HG03378 (cell line): ENCODE results near the gene CEP63.

Experiments
- ATAC-seq: cut with Tn5 transposase; IDR thresholded peaks from one replicate; pipeline ENCODE4 v1.9.1; 2021; ENCODE audit warnings: mild to moderate bottlenecking, moderate library complexity; ENCODE audit not compliant: unreplicated experiment

CEP63 gene

GRCh38 chr3:134606033-134607025, 120.5 kb downstream of the CEP63 start:
- no peak for ATAC-seq

GRCh38 chr3:134607054-134608022, 121.5 kb downstream of the CEP63 start:
- no peak for ATAC-seq

GRCh38 chr3:134608023-134608770, 122.3 kb downstream of the CEP63 start:
- no peak for ATAC-seq

- ATAC-seq: no peak
Observed at GRCh38 chr3:134608771-134609435, 123.0 kb downstream of the CEP63 start.

- ATAC-seq: no peak
Observed at GRCh38 chr3:134609821-134610431, 124.1 kb downstream of the CEP63 start.

- ATAC-seq: no peak
Observed at GRCh38 chr3:134610432-134611385, 124.9 kb downstream of the CEP63 start.

GRCh38 chr3:134611516-134611915, 125.7 kb downstream of the CEP63 start:
- ATAC-seq: no peak

- ATAC-seq: no peak
Observed at GRCh38 chr3:134613006-134613520, 127.2 kb downstream of the CEP63 start.

GRCh38 chr3:134614955-134615354, 129.1 kb downstream of the CEP63 start:
- no peak for ATAC-seq

GRCh38 chr3:134615743-134616142, 129.9 kb downstream of the CEP63 start:
- ATAC-seq: no peak

GRCh38 chr3:134617608-134618477, 132.0 kb downstream of the CEP63 start:
- no peak for ATAC-seq

- ATAC-seq: no peak
Observed at GRCh38 chr3:134618478-134619300, 132.8 kb downstream of the CEP63 start.

- ATAC-seq: no peak
Observed at GRCh38 chr3:134619301-134619615, 133.4 kb downstream of the CEP63 start.

GRCh38 chr3:134619884-134620445, 134.1 kb downstream of the CEP63 start:
- no peak for ATAC-seq

- ATAC-seq: no peak
Observed at GRCh38 chr3:134620476-134621115, 134.7 kb downstream of the CEP63 start.

GRCh38 chr3:134621854-134622253, 136.0 kb downstream of the CEP63 start:
- ATAC-seq: no peak
